K562 (cell line): ENCODE results near the gene MIEF1. TPM values are rescaled to one million over a fixed set of nuclear protein-coding genes. Genes with fewer than 3 reads are reported as not detected.

Experiments
- ATF6 ChIP-seq: sonication (generic); formaldehyde crosslinking; IDR thresholded peaks from 2 replicates; pipeline ENCODE4 v1.4.0; 2020; ENCODE audit warnings: mild to moderate bottlenecking, missing genetic modification reagents
- BCOR ChIP-seq: fragments of 450-650 bp; IDR thresholded peaks from 2 replicates; pipeline ENCODE4 v1.6.1; 2016
- EP300 ChIP-seq: IDR thresholded peaks from 2 replicates; pipeline ENCODE4 v1.6.1; 2012; ENCODE audit warnings: low read length, improper control_type of control experiment
- ESRRB ChIP-seq: fragments of 250-450 bp; sonication (Bioruptor Pico); IDR thresholded peaks from 2 replicates; pipeline ENCODE4 v1.5.0; 2020; ENCODE audit warnings: mild to moderate bottlenecking, moderate library complexity, borderline replicate concordance
- HIVEP1 ChIP-seq: fragments of 250-450 bp; sonication (Bioruptor Pico); IDR thresholded peaks from 2 replicates; pipeline ENCODE4 v1.4.0; 2020; ENCODE audit warnings: mild to moderate bottlenecking
- HMGN3 ChIP-seq: IDR thresholded peaks from 2 replicates; pipeline ENCODE4 v1.6.1; 2011; ENCODE audit warnings: borderline replicate concordance, low read depth, mild to moderate bottlenecking, mixed read lengths, low read length; ENCODE audit not compliant: insufficient read length; ENCODE audit errors: extremely low read depth
- HOMEZ ChIP-seq: fragments of 250-450 bp; sonication (Bioruptor Pico); IDR thresholded peaks from 2 replicates; pipeline ENCODE4 v1.4.0; 2020; ENCODE audit warnings: mild to moderate bottlenecking, moderate library complexity
- MAX ChIP-seq: sonication (generic); formaldehyde crosslinking; IDR thresholded peaks from 2 replicates; pipeline ENCODE4 v1.9.0; 2022; ENCODE audit warnings: mild to moderate bottlenecking, missing genetic modification reagents
- NFYB ChIP-seq: IDR thresholded peaks from 2 replicates; pipeline ENCODE4 v1.6.1; 2011; ENCODE audit warnings: mild to moderate bottlenecking, moderate library complexity; ENCODE audit not compliant: insufficient read length; ENCODE audit errors: extremely low read depth
- NR2F6 ChIP-seq: fragments of 450-650 bp; formaldehyde crosslinking; IDR thresholded peaks from 2 replicates; pipeline ENCODE4 v1.4.0; 2020; ENCODE audit warnings: mild to moderate bottlenecking
- PHTF2 ChIP-seq: fragments of 250-450 bp; sonication (Bioruptor Pico); IDR thresholded peaks from 2 replicates; pipeline ENCODE4 v1.5.0; 2021; ENCODE audit warnings: mild to moderate bottlenecking
- SMAD2 ChIP-seq: fragments of 150-350 bp; IDR thresholded peaks from 2 replicates; pipeline ENCODE4 v1.6.1; 2014; ENCODE audit warnings: low read depth, mild to moderate bottlenecking, low read length
- SMARCA5 ChIP-seq: fragments of 450-650 bp; IDR thresholded peaks from 2 replicates; pipeline ENCODE4 v1.6.1; 2016
- STAT6 ChIP-seq: sonication (generic); formaldehyde crosslinking; IDR thresholded peaks from 2 replicates; pipeline ENCODE4 v1.8.1; 2023; ENCODE audit warnings: mild to moderate bottlenecking, missing genetic modification reagents
- TBL1XR1 ChIP-seq, 2 experiments: IDR thresholded peaks; 2 replicates each; pipeline ENCODE4 v1.6.1; 2012; ENCODE audit warnings: improper control_type of control experiment in 2 of 2, low read length in 2 of 2, mild to moderate bottlenecking in 1 of 2
- TGIF2 ChIP-seq: sonication (generic); formaldehyde crosslinking; IDR thresholded peaks from 2 replicates; pipeline ENCODE4 v1.8.1; 2022; ENCODE audit warnings: mild to moderate bottlenecking, missing genetic modification reagents, moderate library complexity
- ZBTB1 ChIP-seq: sonication (generic); formaldehyde crosslinking; IDR thresholded peaks from 2 replicates; pipeline ENCODE4 v1.8.1; 2023; ENCODE audit warnings: missing genetic modification reagents, low read depth, mild to moderate bottlenecking, borderline replicate concordance
- ZC3H11A ChIP-seq: IDR thresholded peaks from 2 replicates; pipeline ENCODE4 v1.6.1; 2012; ENCODE audit warnings: low read depth, low read length, improper control_type of control experiment
- ZNF124 ChIP-seq: sonication (generic); formaldehyde crosslinking; IDR thresholded peaks from 2 replicates; pipeline ENCODE4 v1.8.1; 2022; ENCODE audit warnings: missing genetic modification reagents
- ZNF347 ChIP-seq: fragments of 450-650 bp; formaldehyde crosslinking; IDR thresholded peaks from 2 replicates; pipeline ENCODE4 v1.4.0; 2020; ENCODE audit warnings: low read depth, mild to moderate bottlenecking, moderate library complexity
- ZNF408 ChIP-seq: fragments of 250-450 bp; sonication (Bioruptor Pico); IDR thresholded peaks from 2 replicates; pipeline ENCODE4 v1.4.0; 2020; ENCODE audit warnings: low read depth, mild to moderate bottlenecking, moderate library complexity
- ZNF644 ChIP-seq: fragments of 200-800 bp; sonication (Bioruptor generic); IDR thresholded peaks from 2 replicates; pipeline ENCODE4 v1.6.1; 2016; ENCODE audit warnings: low read depth, missing genetic modification characterization, missing compliant biosample characterization
- polyA plus RNA-seq, 8 experiments: library from polyadenylated mRNA; depleted of rRNA in 4 of 8; stranded (reverse) in 5 of 8; unstranded in 3 of 8; fragments of >200 nt; fragmentation: Nextera tagmentation in 2 of 8; fragmentation: Illumina TruSeq in 1 of 8; extraction: Ambion mirVana in 2 of 8; extraction: Trizol in 1 of 8; gene quantifications; 2 replicates each; pipeline versions ENCODE4 v1.2.1 to v1.2.3, GENCODE V29; 2011 to 2014; ENCODE audit warnings: inconsistent platforms in 1 of 8, missing spikeins in 1 of 8
- total RNA-seq, 7 experiments: library from RNA; depleted of rRNA in 6 of 7; stranded (reverse); fragments of >200 nt in 6 of 7; fragmentation: Illumina TruSeq in 2 of 7; extraction: Trizol in 2 of 7; gene quantifications; 2 replicates each; pipeline versions ENCODE4 v1.2.1 to v1.2.3, GENCODE V29; 2011 to 2021; ENCODE audit warnings: low replicate concordance in 1 of 7

MIEF1 gene
- total and polyA plus RNA-seq, 9 of the 15 experiments (the other 6 are each of a cell fraction or from before 2014, with no cell fraction given): 10.9 to 51.8 (median 25.5) TPM

- no peak for TF ChIP-seq ATF6 (CRISPR knock-in tag)
- TF ChIP-seq ZNF408 (CRISPR knock-in tag): no peak
- TF ChIP-seq EP300: peak; percentile 56; the same call in 1 of the 2 replicates
- peak; percentile 25; the same call in 1 of the 2 replicates for TF ChIP-seq BCOR
- TF ChIP-seq NR2F6 (CRISPR knock-in tag): no peak
- no peak for TF ChIP-seq HIVEP1 (CRISPR knock-in tag)
- TF ChIP-seq PHTF2 (CRISPR knock-in tag): no peak
- no peak for TF ChIP-seq ZNF644
- no peak for TF ChIP-seq ZBTB1
- no peak for TF ChIP-seq ZC3H11A
- TF ChIP-seq ESRRB (CRISPR knock-in tag): no peak
- TF ChIP-seq ZNF347 (CRISPR knock-in tag): no peak
- peak; percentile 57; the same call in 1 of the 2 replicates for TF ChIP-seq MAX
- TF ChIP-seq HMGN3: peak; percentile 59
- no peak for TF ChIP-seq STAT6 (CRISPR knock-in tag)
- no peak for TF ChIP-seq SMARCA5
- TF ChIP-seq TBL1XR1 (IDR thresholded peaks at IDR 0.05; ENCODE audit: low read length in 2 of 2): 0 out of 4 replicates have a peak, but pooled peaks of 1 of the 2 experiments have one; percentile 36
- no peak for TF ChIP-seq TGIF2 (CRISPR knock-in tag)
- no peak for TF ChIP-seq ZNF124 (CRISPR knock-in tag)
- no peak for TF ChIP-seq SMAD2
- no peak for TF ChIP-seq HOMEZ (CRISPR knock-in tag)
- no peak for TF ChIP-seq NFYB
Observed at GRCh38 chr22:39472570-39473556, 29.2 kb upstream of the MIEF1 start (continued).
